Kasumi-1 (cell line): ENCODE data around the gene RGSL1.
"Not testable (repeated sequence)": the region's sequence is repeated elsewhere in the genome, so short reads cannot be mapped to it uniquely, and the experiment has no call there.

ENCODE experiments used
- DNase-seq, 2 experiments: peaks; one replicate each; lab custom pipeline; 2025; lab: John Stamatoyannopoulos, UW

The RGSL1 gene

GRCh38 chr1:182446033-182446669, 3.8 kb upstream of the RGSL1 start:
- DNase-seq: peak; percentile 65 to 68

- not testable (repeated sequence) for DNase-seq
These were observed 2.8 kb upstream of the RGSL1 start for GRCh38 chr1:182447124-182447523.

GRCh38 chr1:182447660-182448059, 2.3 kb upstream of the RGSL1 start:
- no peak for DNase-seq

GRCh38 chr1:182453631-182454030, 3.7 kb downstream of the RGSL1 start:
- no peak for DNase-seq

GRCh38 chr1:182457844-182458243, 7.9 kb downstream of the RGSL1 start:
- no peak for DNase-seq

GRCh38 chr1:182459949-182460348, 10.0 kb downstream of the RGSL1 start:
- DNase-seq: peak; percentile 26 to 31

- DNase-seq: peak; percentile 83 to 86
These were observed 10.6 kb downstream of the RGSL1 start for GRCh38 chr1:182460550-182460951.

- no peak for DNase-seq
These were observed 23.6 kb downstream of the RGSL1 start for GRCh38 chr1:182473556-182473955.

GRCh38 chr1:182476625-182477024, 26.7 kb downstream of the RGSL1 start:
- DNase-seq: no peak

- DNase-seq: no peak
These were observed 28.3 kb downstream of the RGSL1 start for GRCh38 chr1:182478238-182478637.

- DNase-seq: no peak
These were observed 34.1 kb downstream of the RGSL1 start for GRCh38 chr1:182484067-182484466.

- DNase-seq: peak; percentile 70 to 77
These were observed 34.7 kb downstream of the RGSL1 start for GRCh38 chr1:182484531-182485257.

GRCh38 chr1:182485861-182486260, 35.9 kb downstream of the RGSL1 start:
- DNase-seq: no peak

GRCh38 chr1:182488803-182489202, 38.9 kb downstream of the RGSL1 start:
- no peak for DNase-seq

GRCh38 chr1:182493063-182493462, 43.1 kb downstream of the RGSL1 start:
- no peak for DNase-seq

GRCh38 chr1:182495002-182495401, 45.1 kb downstream of the RGSL1 start:
- DNase-seq: no peak

- DNase-seq: no peak
These were observed 45.7 kb downstream of the RGSL1 start for GRCh38 chr1:182495693-182496092.

GRCh38 chr1:182507685-182508084, 57.7 kb downstream of the RGSL1 start:
- no peak for DNase-seq

- DNase-seq: no peak
These were observed 65.6 kb downstream of the RGSL1 start for GRCh38 chr1:182515556-182515955.

- no peak for DNase-seq
These were observed 70.8 kb downstream of the RGSL1 start for GRCh38 chr1:182520736-182521135.

- DNase-seq: no peak
These were observed 75.4 kb downstream of the RGSL1 start for GRCh38 chr1:182525342-182525741.

- DNase-seq: peak in 1 of 2 experiments; percentile 28
These were observed 77.7 kb downstream of the RGSL1 start for GRCh38 chr1:182527680-182528079.

- not testable (repeated sequence) for DNase-seq
These were observed 78.3 kb downstream of the RGSL1 start for GRCh38 chr1:182528206-182528605.

- DNase-seq: no peak
These were observed 84.0 kb downstream of the RGSL1 start for GRCh38 chr1:182533896-182534295.
